Measurements from ENCODE around the gene NINJ2. TPM values are rescaled to one million over a fixed set of nuclear protein-coding genes. Genes with fewer than 3 reads are reported as not detected.

Gene NINJ2
- polyA plus RNA-seq, 1 of the 3 experiments (the other 2 are of a cell fraction) = 0.07 TPM

GRCh38 chr12:583251-583869 is 79.9 kb downstream of the NINJ2 start:
- peaks cover 0 to 12% of the 10 kb centered on the region in 2 experiments; a peak in 2 of 4 replicates for H3K4me1 ChIP-seq (ENCODE audit: control insufficient read depth in 1 of 2, insufficient read depth in 2 of 2, low read depth in 1 of 2, low read length in 1 of 2)
- no peak for DNase-seq
- no peak for TF ChIP-seq YY1 (IDR thresholded peaks at IDR 0.05; ENCODE audit: low read depth)
- no peak for TF ChIP-seq NFIC (IDR thresholded peaks at IDR 0.05; ENCODE audit: borderline replicate concordance)
- TF ChIP-seq RCOR1 (IDR thresholded peaks at IDR 0.05; ENCODE audit: low read length) = no peak
- no peak for TF ChIP-seq RXRA (IDR thresholded peaks at IDR 0.05; ENCODE audit: borderline replicate concordance, low read depth)
- no peak for TF ChIP-seq NRF1 (IDR thresholded peaks at IDR 0.05; ENCODE audit: low read depth, low read length)
- no peak overlapping the region for H3K4me3 ChIP-seq (ENCODE audit: low read depth in 2 of 2, low read length in 1 of 2)
- no peaks in the 10 kb centered on the region for H4K20me1 ChIP-seq (ENCODE audit: insufficient read depth)
- H3K9me3 ChIP-seq = no peaks in the 10 kb centered on the region
- no peak overlapping the region for H3K27ac ChIP-seq (ENCODE audit: low read depth in 2 of 2, low read length in 1 of 2)
- H3K79me2 ChIP-seq (ENCODE audit: insufficient read depth) = no peaks in the 10 kb centered on the region
- H3K4me2 ChIP-seq = no peak overlapping the region
- H2AFZ ChIP-seq (ENCODE audit: low read depth) = no peak overlapping the region
- H3K9ac ChIP-seq = no peak overlapping the region
- no peaks in the 10 kb centered on the region for H3F3A ChIP-seq (replicated peaks; ENCODE audit: insufficient read depth)
- WGBS (ENCODE audit: low lambda C conversion rate) = 76% methylated on average over 13 of the region's 13 CpGs
- POLR2A ChIA-PET = interaction anchor here (1.1 kb wide), 1 partner anchor 14 kb away, joined by 3 read pairs; no protein-coding TSS in a partner anchor
- H3K36me3 ChIP-seq (replicated peaks in 1 of 2; ENCODE audit: control insufficient read depth in 1 of 2, insufficient read depth in 2 of 2, low read length in 1 of 2) = no peaks in the 10 kb centered on the region
- no peaks in the 10 kb centered on the region for H3K9me2 ChIP-seq
- no peaks in the 10 kb centered on the region for H3K27me3 ChIP-seq (ENCODE audit: insufficient read depth)
- CTCF ChIA-PET = interaction anchor here (0.7 to 2.4 kb wide), 3 partner anchors 167 to 366 kb away, joined by 3 to 5 read pairs (median 3); partner anchors contain the start of gene RAD52

- Histone ChIP-seq H2AFZ (ENCODE audit: low read depth) (no peak overlapping the region), H4K20me1 (ENCODE audit: insufficient read depth) (no peaks in the 10 kb centered on the region), H3K4me2 (no peak overlapping the region), H3K36me3 (replicated peaks in 1 of 2; ENCODE audit: control insufficient read depth in 1 of 2, insufficient read depth in 2 of 2, low read length in 1 of 2) (no peaks in the 10 kb centered on the region), H3K4me1 (ENCODE audit: control insufficient read depth in 1 of 2, insufficient read depth in 2 of 2, low read depth in 1 of 2, low read length in 1 of 2) (peaks cover 0 to 13% of the 10 kb centered on the region in 2 experiments; a peak in 2 of 4 replicates), H3K79me2 (ENCODE audit: insufficient read depth) (no peaks in the 10 kb centered on the region), H3K9ac (no peak overlapping the region), H3K4me3 (ENCODE audit: low read depth in 2 of 2, low read length in 1 of 2) (no peak overlapping the region), H3K27ac (ENCODE audit: low read depth in 2 of 2, low read length in 1 of 2) (no peak overlapping the region), H3F3A (replicated peaks; ENCODE audit: insufficient read depth) (no peaks in the 10 kb centered on the region), H3K27me3 (ENCODE audit: insufficient read depth) (no peaks in the 10 kb centered on the region), H3K9me3 (no peaks in the 10 kb centered on the region), H3K9me2 (no peaks in the 10 kb centered on the region)
- ChIA-PET CTCF (interaction anchor here (1.1 to 1.9 kb wide), 3 partner anchors 11 to 234 kb away, joined by 3 to 6 read pairs (median 5); no protein-coding TSS in a partner anchor), POLR2A (interaction anchor here (1.0 kb wide), 1 partner anchor 169 kb away, joined by 3 read pairs; no protein-coding TSS in a partner anchor)
- 94% methylated on average over 9 of the region's 9 CpGs for WGBS (ENCODE audit: low lambda C conversion rate)
- no peak for DNase-seq
- TF ChIP-seq MEF2A (IDR thresholded peaks at IDR 0.05; ENCODE audit: borderline replicate concordance, low read depth) (no peak), USF2 (IDR thresholded peaks at IDR 0.05; ENCODE audit: borderline replicate concordance, low read depth, low read length) (no peak), JUND (IDR thresholded peaks at IDR 0.05) (no peak), EZH2phosphoT487 (IDR thresholded peaks at IDR 0.05; ENCODE audit: borderline replicate concordance, low read depth) (no peak), SMC3 (IDR thresholded peaks at IDR 0.05; ENCODE audit: low read depth, low read length) (no peak), EP300 (IDR thresholded peaks at IDR 0.05; ENCODE audit: borderline replicate concordance in 1 of 2, low read depth in 1 of 2, low read length in 1 of 2) (no peak), SIN3A (IDR thresholded peaks at IDR 0.05; ENCODE audit: borderline replicate concordance, low read depth, low read length) (no peak), TAF1 (IDR thresholded peaks at IDR 0.05; ENCODE audit: borderline replicate concordance, low read depth, low read length) (no peak), FOXM1 (IDR thresholded peaks at IDR 0.05; ENCODE audit: low read depth) (no peak), CTCF (IDR thresholded peaks at IDR 0.05) (no peak), RFX5 (IDR thresholded peaks at IDR 0.05; ENCODE audit: low read length) (no peak), REST (IDR thresholded peaks at IDR 0.05; ENCODE audit: low read depth, low read length) (no peak), GATA2 (CRISPR knock-in tag; IDR thresholded peaks at IDR 0.05) (no peak), FOXJ3 (CRISPR knock-in tag; IDR thresholded peaks at IDR 0.05) (no peak), PBX3 (IDR thresholded peaks at IDR 0.05) (no peak), YY1 (IDR thresholded peaks at IDR 0.05; ENCODE audit: low read depth) (no peak)
Observed at GRCh38 chr12:581746-582145, 81.5 kb downstream of the NINJ2 start.
